Panc1 (cell line): ENCODE measurements around the gene OPHN1. TPM values are rescaled to one million over a fixed set of nuclear protein-coding genes. Genes with fewer than 3 reads are reported as not detected.

Source experiments
- ATAC-seq: fragments of 200-7000 bp; cut with Tn5 transposase; 2 replicates; pipeline ENCODE4 v1.9.1; 2020; ENCODE audit warnings: mild to moderate bottlenecking, moderate library complexity
- BruUV-seq: library from RNA; stranded (reverse); fragments of 400-500 nt; replicated peaks from 2 replicates; lab custom pipeline; 2021; lab: Mats Ljungman, UMichigan
- CTCF ChIA-PET: fragments of 300-600 bp; sonication (Branson Sonifier 250); formaldehyde crosslinking; loops from one replicate; lab custom pipeline; 2022; ENCODE audit warnings: antibody characterized with exemption; lab: Charles Lee
- POLR2A ChIA-PET: fragments of 300-600 bp; sonication (Branson Sonifier 250); formaldehyde crosslinking; loops from one replicate; lab custom pipeline; 2022; ENCODE audit warnings: antibody characterized with exemption; lab: Charles Lee
- DNase-seq: peaks from one replicate; pipeline ENCODE4 v3.0.0-alpha.2; 2010; ENCODE audit warnings: low read depth, low spot score
- H3K27ac ChIP-seq: 2 replicates; pipeline ENCODE4 v1.5.1; 2011; ENCODE audit warnings: mild to moderate bottlenecking, low read length, inconsistent platforms
- H3K27me3 ChIP-seq: fragments of 200-500 bp; sonication (Bioruptor generic); 2 replicates; pipeline ENCODE4 v1.6.0; 2014; ENCODE audit warnings: low read length, inconsistent platforms; ENCODE audit not compliant: control insufficient read depth, insufficient read depth
- H3K36me3 ChIP-seq: fragments of 200-500 bp; sonication (Bioruptor generic); 2 replicates; pipeline ENCODE4 v1.5.1; 2014; ENCODE audit warnings: inconsistent platforms, mild to moderate bottlenecking, low read length, moderate library complexity; ENCODE audit not compliant: control insufficient read depth, insufficient read depth
- H3K4me1 ChIP-seq: 2 replicates; pipeline ENCODE4 v1.5.1; 2011; ENCODE audit warnings: inconsistent platforms, mild to moderate bottlenecking, low read length, moderate library complexity; ENCODE audit not compliant: control insufficient read depth, insufficient read depth
- H3K4me3 ChIP-seq, 2 experiments: 2 replicates each; pipeline ENCODE4 v1.5.1; 2011 to 2012; ENCODE audit warnings: low read depth in 2 of 2, low read length in 2 of 2, mild to moderate bottlenecking in 2 of 2, inconsistent platforms in 1 of 2, moderate library complexity in 1 of 2
- H3K9me3 ChIP-seq: fragments of 200-500 bp; sonication (Bioruptor generic); 2 replicates; pipeline ENCODE4 v1.5.1; 2014; ENCODE audit warnings: low read depth, mild to moderate bottlenecking, inconsistent platforms, low read length, moderate library complexity; ENCODE audit not compliant: control insufficient read depth, insufficient read depth
- CTCF ChIP-seq: fragments of 450-650 bp; IDR thresholded peaks from 2 replicates; pipeline ENCODE4 v1.5.1; 2017; ENCODE audit warnings: mild to moderate bottlenecking
- POLR2AphosphoS5 ChIP-seq: IDR thresholded peaks from 2 replicates; pipeline ENCODE4 v1.6.1; 2012; ENCODE audit warnings: mild to moderate bottlenecking, low read depth, low read length, moderate library complexity
- SIN3A ChIP-seq: IDR thresholded peaks from 2 replicates; pipeline ENCODE4 v1.6.1; 2012; ENCODE audit warnings: low read depth, mild to moderate bottlenecking, low read length, moderate library complexity, borderline replicate concordance; ENCODE audit not compliant: insufficient read depth
- TCF7L2 ChIP-seq: IDR thresholded peaks from 2 replicates; pipeline ENCODE4 v1.6.1; 2011; ENCODE audit warnings: mild to moderate bottlenecking, low read depth, low read length, inconsistent platforms
- in situ Hi-C: cut with HindIII; loops from 2 replicates; pipeline ENCODE4 v1.10.0; 2016; ENCODE audit warnings: low sequenced_read_pairs, low pct_unique_long_range_greater_than_20kb
- intact Hi-C: fragments of 100-400 bp; cut with micrococcal nuclease; formaldehyde crosslinking; loops from one replicate; pipeline ENCODE4 v1.10.0; 2022; ENCODE audit not compliant: unreplicated experiment
- total RNA-seq: library from RNA; stranded (reverse); gene quantifications from one replicate; pipeline ENCODE4 v1.2.1, GENCODE V29; 2021; ENCODE audit not compliant: unreplicated experiment
- TF ChIP-seq, protein P1 (sequence below), 2 experiments: IDR thresholded peaks; 2 replicates each; pipeline ENCODE4 v1.6.1; 2011 to 2012; ENCODE audit warnings: low read depth in 2 of 2, control low read depth in 1 of 2, low read length in 1 of 2, mild to moderate bottlenecking in 1 of 2, moderate library complexity in 1 of 2; ENCODE audit not compliant: insufficient read depth in 1 of 2

OPHN1 gene
- total RNA-seq, 1 experiment from 2014 or later, result 8.8 TPM

GRCh38 chrX:68209008-68209407 is 224.3 kb downstream of the OPHN1 start:
- CTCF ChIA-PET, result no interaction called here
- H3K27ac ChIP-seq, result no peak overlapping the region
- ATAC-seq, result no peak

DNA sequence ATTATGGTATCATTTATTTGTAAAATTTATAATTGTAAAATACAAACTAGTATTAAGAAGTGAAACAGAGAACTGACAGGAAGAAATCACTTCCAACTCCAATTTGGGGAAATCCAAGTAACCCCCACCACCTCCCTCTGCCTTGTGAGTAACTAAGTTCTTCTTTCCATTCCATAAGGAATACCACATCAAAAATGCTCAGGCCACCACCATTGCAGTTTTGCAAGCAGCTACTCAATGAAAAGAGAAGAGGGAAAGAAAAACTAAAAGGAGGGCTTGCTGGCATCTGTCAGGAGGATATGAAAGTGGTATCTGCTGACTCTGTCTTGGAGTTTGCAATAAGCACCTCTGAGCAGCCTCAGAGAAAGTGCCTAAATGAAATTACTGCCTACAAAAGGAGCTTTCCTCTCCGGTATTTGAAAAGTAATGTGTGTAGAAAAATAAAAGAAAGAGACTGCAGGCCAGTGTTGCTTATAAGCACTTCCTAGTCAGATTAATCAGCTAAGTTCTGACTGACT is 228.7 kb downstream of the OPHN1 start:
- intact Hi-C loops, result no loop called here
- no peak overlapping the region for H3K27ac ChIP-seq
- H3K36me3 ChIP-seq, result no peaks in the 10 kb centered on the region
- BruUV-seq, result no TSS peak
- H3K4me3 ChIP-seq, result no peak overlapping the region
- in situ Hi-C loops, result no loop called here
- no peaks in the 10 kb centered on the region for H3K4me1 ChIP-seq
- H3K27me3 ChIP-seq, result no peaks in the 10 kb centered on the region
- TF ChIP-seq POLR2AphosphoS5 (no peak), CTCF (no peak), TCF7L2 (no peak)
- TF ChIP-seq, protein P1, sequence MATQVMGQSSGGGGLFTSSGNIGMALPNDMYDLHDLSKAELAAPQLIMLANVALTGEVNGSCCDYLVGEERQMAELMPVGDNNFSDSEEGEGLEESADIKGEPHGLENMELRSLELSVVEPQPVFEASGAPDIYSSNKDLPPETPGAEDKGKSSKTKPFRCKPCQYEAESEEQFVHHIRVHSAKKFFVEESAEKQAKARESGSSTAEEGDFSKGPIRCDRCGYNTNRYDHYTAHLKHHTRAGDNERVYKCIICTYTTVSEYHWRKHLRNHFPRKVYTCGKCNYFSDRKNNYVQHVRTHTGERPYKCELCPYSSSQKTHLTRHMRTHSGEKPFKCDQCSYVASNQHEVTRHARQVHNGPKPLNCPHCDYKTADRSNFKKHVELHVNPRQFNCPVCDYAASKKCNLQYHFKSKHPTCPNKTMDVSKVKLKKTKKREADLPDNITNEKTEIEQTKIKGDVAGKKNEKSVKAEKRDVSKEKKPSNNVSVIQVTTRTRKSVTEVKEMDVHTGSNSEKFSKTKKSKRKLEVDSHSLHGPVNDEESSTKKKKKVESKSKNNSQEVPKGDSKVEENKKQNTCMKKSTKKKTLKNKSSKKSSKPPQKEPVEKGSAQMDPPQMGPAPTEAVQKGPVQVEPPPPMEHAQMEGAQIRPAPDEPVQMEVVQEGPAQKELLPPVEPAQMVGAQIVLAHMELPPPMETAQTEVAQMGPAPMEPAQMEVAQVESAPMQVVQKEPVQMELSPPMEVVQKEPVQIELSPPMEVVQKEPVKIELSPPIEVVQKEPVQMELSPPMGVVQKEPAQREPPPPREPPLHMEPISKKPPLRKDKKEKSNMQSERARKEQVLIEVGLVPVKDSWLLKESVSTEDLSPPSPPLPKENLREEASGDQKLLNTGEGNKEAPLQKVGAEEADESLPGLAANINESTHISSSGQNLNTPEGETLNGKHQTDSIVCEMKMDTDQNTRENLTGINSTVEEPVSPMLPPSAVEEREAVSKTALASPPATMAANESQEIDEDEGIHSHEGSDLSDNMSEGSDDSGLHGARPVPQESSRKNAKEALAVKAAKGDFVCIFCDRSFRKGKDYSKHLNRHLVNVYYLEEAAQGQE (IDR thresholded peaks at IDR 0.05; ENCODE audit: insufficient read depth in 1 of 2, low read depth in 2 of 2, low read length in 1 of 2), result no peak
- DNase-seq (no peak), ATAC-seq (no peak)
- ChIA-PET CTCF (no interaction called here), POLR2A (no interaction called here)
- no peaks in the 10 kb centered on the region for H3K9me3 ChIP-seq

More at GRCh38 chrX:68209008-68209407, 224.3 kb downstream of the OPHN1 start:
- intact Hi-C loops (no loop called here), in situ Hi-C loops (no loop called here)
- POLR2A ChIA-PET, result no interaction called here
- no peak for TF ChIP-seq TCF7L2
- no peak for TF ChIP-seq POLR2AphosphoS5
- TF ChIP-seq CTCF, result no peak
- no peak for TF ChIP-seq SIN3A
- TF ChIP-seq, protein P1 (IDR thresholded peaks at IDR 0.05; ENCODE audit: insufficient read depth in 1 of 2, low read depth in 2 of 2, low read length in 1 of 2), result no peak
- DNase-seq, result no peak
- Histone ChIP-seq H3K27me3 (no peaks in the 10 kb centered on the region), H3K36me3 (no peaks in the 10 kb centered on the region), H3K4me3 (no peak overlapping the region), H3K4me1 (no peaks in the 10 kb centered on the region), H3K9me3 (no peaks in the 10 kb centered on the region)
- no TSS peak for BruUV-seq
